Mesenchymal stem cell (in vitro differentiated cells and primary cell): ENCODE results near the gene CDC20.

Source experiments
- DNase-seq: peaks from one replicate; pipeline ENCODE4 v3.0.0-alpha.2; 2013
- H2AFZ ChIP-seq: one replicate; pipeline ENCODE4 v1.6.1; 2013; ENCODE audit warnings: low read depth, mild to moderate bottlenecking, control low read depth, inconsistent platforms, low read length, moderate library complexity
- H2AK5ac ChIP-seq: 2 replicates; pipeline ENCODE4 v1.6.1; 2013; ENCODE audit warnings: low read length, moderate library complexity, mild to moderate bottlenecking, inconsistent platforms; ENCODE audit not compliant: severe bottlenecking
- H2BK120ac ChIP-seq: one replicate; pipeline ENCODE4 v1.6.1; 2013; ENCODE audit warnings: low read depth, mild to moderate bottlenecking, inconsistent platforms, low read length, moderate library complexity
- H2BK12ac ChIP-seq, 2 experiments: one replicate each; pipeline ENCODE4 v1.6.1; 2013; ENCODE audit warnings: inconsistent platforms in 2 of 2, low read length in 2 of 2, mild to moderate bottlenecking in 2 of 2, moderate library complexity in 2 of 2, control low read depth in 1 of 2
- H2BK15ac ChIP-seq: one replicate; pipeline ENCODE4 v1.6.1; 2013; ENCODE audit warnings: mild to moderate bottlenecking, low read depth, inconsistent platforms; ENCODE audit not compliant: poor library complexity, severe bottlenecking
- H2BK5ac ChIP-seq: 2 replicates; pipeline ENCODE4 v1.6.1; 2013; ENCODE audit warnings: low read depth, mild to moderate bottlenecking, low read length, control low read depth, inconsistent platforms; ENCODE audit not compliant: poor library complexity, severe bottlenecking
- H3K14ac ChIP-seq, 2 experiments: one replicate each; pipeline ENCODE4 v1.6.1; 2013; ENCODE audit warnings: inconsistent platforms in 2 of 2, low read length in 2 of 2, control low read depth in 1 of 2, mild to moderate bottlenecking in 1 of 2, moderate library complexity in 1 of 2
- H3K18ac ChIP-seq, 2 experiments: one replicate each; pipeline ENCODE4 v1.6.1; 2013; ENCODE audit warnings: inconsistent platforms in 2 of 2, low read length in 2 of 2, control low read depth in 1 of 2, low read depth in 1 of 2, mild to moderate bottlenecking in 1 of 2
- H3K23ac ChIP-seq, 2 experiments: one replicate each; pipeline ENCODE4 v1.6.1; 2013; ENCODE audit warnings: inconsistent platforms in 2 of 2, low read length in 2 of 2, mild to moderate bottlenecking in 2 of 2, moderate library complexity in 2 of 2, control low read depth in 1 of 2
- H3K27ac ChIP-seq: 2 replicates; pipeline ENCODE4 v1.5.1; 2013; ENCODE audit warnings: mild to moderate bottlenecking, moderate library complexity, low read length, control low read depth, inconsistent platforms; ENCODE audit not compliant: poor library complexity, severe bottlenecking
- H3K27me3 ChIP-seq, 2 experiments: 2 replicates each; pipeline versions ENCODE4 v1.6.1 to v1.7.0; 2013; ENCODE audit warnings: low read length in 2 of 2, mild to moderate bottlenecking in 2 of 2, moderate library complexity in 2 of 2, control low read depth in 1 of 2, inconsistent platforms in 1 of 2; ENCODE audit not compliant: control insufficient read depth in 1 of 2, insufficient read depth in 1 of 2
- H3K36me3 ChIP-seq, 2 experiments: 2 replicates each; pipeline versions ENCODE4 v1.6.1 to v1.7.0; 2013; ENCODE audit warnings: low read length in 2 of 2, control low read depth in 1 of 2, inconsistent platforms in 1 of 2, low read depth in 1 of 2, mild to moderate bottlenecking in 1 of 2; ENCODE audit not compliant: insufficient read depth in 2 of 2, control insufficient read depth in 1 of 2
- H3K4ac ChIP-seq, 2 experiments: one replicate each; pipeline ENCODE4 v1.6.1; 2013; ENCODE audit warnings: inconsistent platforms in 2 of 2, low read length in 2 of 2, mild to moderate bottlenecking in 2 of 2, moderate library complexity in 2 of 2, control low read depth in 1 of 2, low read depth in 1 of 2
- H3K4me1 ChIP-seq: 2 replicates; pipeline ENCODE4 v1.6.1; 2013; ENCODE audit warnings: low read depth, low read length, control low read depth; ENCODE audit not compliant: control insufficient read depth, insufficient read depth
- H3K4me2 ChIP-seq: 2 replicates; pipeline ENCODE4 v1.6.1; 2013; ENCODE audit warnings: low read length, mild to moderate bottlenecking, inconsistent platforms; ENCODE audit not compliant: poor library complexity, severe bottlenecking
- H3K4me3 ChIP-seq, 2 experiments: 2 replicates each; pipeline versions ENCODE4 v1.5.1 to v1.7.0; 2013; ENCODE audit warnings: low read length in 2 of 2, mild to moderate bottlenecking in 2 of 2, control low read depth in 1 of 2, low read depth in 1 of 2; ENCODE audit not compliant: insufficient read depth in 1 of 2
- H3K79me1 ChIP-seq: replicated peaks from 2 replicates; pipeline ENCODE4 v1.6.1; 2013; ENCODE audit warnings: mild to moderate bottlenecking, control low read depth, low read length, inconsistent platforms; ENCODE audit not compliant: poor library complexity, severe bottlenecking
- H3K9ac ChIP-seq: 2 replicates; pipeline ENCODE4 v1.7.0; 2013; ENCODE audit warnings: mild to moderate bottlenecking, low read length, moderate library complexity
- H3K9me3 ChIP-seq: 2 replicates; pipeline ENCODE4 v1.7.0; 2013; ENCODE audit warnings: mild to moderate bottlenecking, low read length; ENCODE audit not compliant: control insufficient read depth
- H4K8ac ChIP-seq: one replicate; pipeline ENCODE4 v1.6.1; 2013; ENCODE audit warnings: inconsistent platforms, mild to moderate bottlenecking, low read length, moderate library complexity
- H4K91ac ChIP-seq: one replicate; pipeline ENCODE4 v1.6.1; 2013; ENCODE audit warnings: mild to moderate bottlenecking, low read length, inconsistent platforms
- WGBS: methylation state at CpG from one replicate; pipeline ENCODE4 v1.1.7; 2013; ENCODE audit warnings: mixed read lengths; 5-methylcytosine and 5-hydroxymethylcytosine counted together

CDC20 gene

GRCh38 chr1:43312663-43313515 lies 45.9 kb upstream of the CDC20 start:
- Histone ChIP-seq H3K27me3 (peaks cover 0 to 7% of the 10 kb centered on the region in 2 experiments), H3K4me1 (peaks cover 7% of the 10 kb centered on the region), H2BK12ac (no peak overlapping the region), H4K8ac (no peak overlapping the region), H3K36me3 (no peaks in the 10 kb centered on the region), H3K27ac (no peak overlapping the region), H2BK15ac (no peak overlapping the region), H4K91ac (peak overlapping the region; percentile 22), H3K23ac (no peak overlapping the region), H3K4ac (no peak overlapping the region), H2BK5ac (no peak overlapping the region), H3K14ac (no peak overlapping the region), H3K18ac (no peak overlapping the region), H3K9ac (no peak overlapping the region), H3K9me3 (no peaks in the 10 kb centered on the region), H2BK120ac (no peak overlapping the region), H3K79me1 (no peaks in the 10 kb centered on the region), H3K4me3 (no peak overlapping the region), H2AK5ac (no peak overlapping the region), H3K4me2 (no peak overlapping the region), H2AFZ (no peak overlapping the region)
- 95% methylated on average over 23 of the region's 24 CpGs for WGBS
- DNase-seq = no peak

- no peak overlapping the region for H3K14ac ChIP-seq
- H2BK5ac ChIP-seq = no peak overlapping the region
- no peaks in the 10 kb centered on the region for H3K36me3 ChIP-seq
- H2BK12ac ChIP-seq = no peak overlapping the region
- no peak overlapping the region for H3K23ac ChIP-seq
- peaks cover 10% of the 10 kb centered on the region for H3K4me1 ChIP-seq
- no peak overlapping the region for H3K27ac ChIP-seq
- no peak overlapping the region for H2AFZ ChIP-seq
- H3K4me2 ChIP-seq = no peak overlapping the region
- H3K9me3 ChIP-seq = no peaks in the 10 kb centered on the region
- no peak overlapping the region for H4K91ac ChIP-seq
- H2AK5ac ChIP-seq = no peak overlapping the region
- H3K4ac ChIP-seq = no peak overlapping the region
- no peak overlapping the region for H3K18ac ChIP-seq
- peaks cover 0 to 5% of the 10 kb centered on the region in 2 experiments for H3K27me3 ChIP-seq
- 91% methylated on average over 9 of the region's 10 CpGs for WGBS
- no peak overlapping the region for H4K8ac ChIP-seq
- H2BK120ac ChIP-seq = no peak overlapping the region
- H3K79me1 ChIP-seq = no peaks in the 10 kb centered on the region
- no peak for DNase-seq
- no peak overlapping the region for H3K4me3 ChIP-seq
- no peak overlapping the region for H3K9ac ChIP-seq
- no peak overlapping the region for H2BK15ac ChIP-seq
Measured at GRCh38 chr1:43313771-43314170, 45.0 kb upstream of the CDC20 start.

GRCh38 chr1:43314233-43314632 lies 44.5 kb upstream of the CDC20 start:
- H3K9ac ChIP-seq = no peak overlapping the region

GRCh38 chr1:43315481-43315880 lies 43.3 kb upstream of the CDC20 start:
- Histone ChIP-seq H3K4me1 (peaks cover 3% of the 10 kb centered on the region), H4K91ac (no peak overlapping the region), H3K14ac (no peak overlapping the region), H3K4ac (no peak overlapping the region), H3K36me3 (no peaks in the 10 kb centered on the region), H2BK5ac (no peak overlapping the region), H3K23ac (no peak overlapping the region), H3K27ac (no peak overlapping the region), H2AFZ (no peak overlapping the region), H3K18ac (no peak overlapping the region), H3K4me3 (no peak overlapping the region), H3K4me2 (no peak overlapping the region), H3K79me1 (no peaks in the 10 kb centered on the region), H3K9me3 (no peaks in the 10 kb centered on the region), H3K27me3 (peaks cover 0 to 5% of the 10 kb centered on the region in 2 experiments), H3K9ac (no peak overlapping the region), H2BK15ac (no peak overlapping the region), H2AK5ac (no peak overlapping the region), H2BK12ac (no peak overlapping the region), H2BK120ac (no peak overlapping the region), H4K8ac (no peak overlapping the region)
- no peak for DNase-seq
- 79% methylated on average over 2 of the region's 3 CpGs for WGBS

More at GRCh38 chr1:43314233-43314632, 44.5 kb upstream of the CDC20 start:
- DNase-seq = no peak
- Histone ChIP-seq H2BK5ac (no peak overlapping the region), H3K14ac (no peak overlapping the region), H3K9me3 (no peaks in the 10 kb centered on the region), H3K27ac (no peak overlapping the region), H4K91ac (no peak overlapping the region), H3K27me3 (peaks cover 0 to 5% of the 10 kb centered on the region in 2 experiments), H3K23ac (no peak overlapping the region), H3K4me1 (peaks cover 9% of the 10 kb centered on the region), H3K18ac (no peak overlapping the region), H2BK120ac (no peak overlapping the region), H3K36me3 (no peaks in the 10 kb centered on the region), H3K79me1 (no peaks in the 10 kb centered on the region), H4K8ac (no peak overlapping the region), H2AFZ (no peak overlapping the region), H3K4me2 (no peak overlapping the region), H2AK5ac (no peak overlapping the region), H3K4me3 (no peak overlapping the region), H2BK15ac (no peak overlapping the region), H2BK12ac (no peak overlapping the region), H3K4ac (no peak overlapping the region)
- WGBS = 97% methylated on average over 5 of the region's 5 CpGs
